Activated naive CD8-positive, alpha-beta T cell treated with anti-CD3 and anti-CD28 coated beads, Interleukin-2, amount 50 U/mL, for 24 hours (primary cell): ENCODE results near the gene MYO18B.

Experiments used
- ATAC-seq: fragments of 150-1000 bp; cut with Tn5 transposase; one replicate; pipeline ENCODE4 v1.10.0; 2021
- DNase-seq: peaks from one replicate; pipeline ENCODE4 v3.0.0; 2021
- H3K27ac Mint-ChIP-seq: one replicate; pipeline ENCODE4 v1.8.0; 2021; ENCODE audit warnings: mild to moderate bottlenecking, mixed read lengths
- H3K27me3 Mint-ChIP-seq: one replicate; pipeline ENCODE4 v1.8.0; 2021; ENCODE audit warnings: mixed read lengths
- H3K36me3 Mint-ChIP-seq: one replicate; pipeline ENCODE4 v1.8.0; 2021; ENCODE audit warnings: low read depth, mixed read lengths
- H3K4me1 Mint-ChIP-seq: one replicate; pipeline ENCODE4 v1.8.0; 2021; ENCODE audit warnings: mixed read lengths
- H3K4me3 Mint-ChIP-seq: one replicate; pipeline ENCODE4 v1.8.0; 2021; ENCODE audit warnings: mild to moderate bottlenecking, moderate library complexity, mixed read lengths
- H3K9me3 Mint-ChIP-seq: one replicate; pipeline ENCODE4 v1.8.0; 2021; ENCODE audit warnings: mixed read lengths

MYO18B gene, protein sequence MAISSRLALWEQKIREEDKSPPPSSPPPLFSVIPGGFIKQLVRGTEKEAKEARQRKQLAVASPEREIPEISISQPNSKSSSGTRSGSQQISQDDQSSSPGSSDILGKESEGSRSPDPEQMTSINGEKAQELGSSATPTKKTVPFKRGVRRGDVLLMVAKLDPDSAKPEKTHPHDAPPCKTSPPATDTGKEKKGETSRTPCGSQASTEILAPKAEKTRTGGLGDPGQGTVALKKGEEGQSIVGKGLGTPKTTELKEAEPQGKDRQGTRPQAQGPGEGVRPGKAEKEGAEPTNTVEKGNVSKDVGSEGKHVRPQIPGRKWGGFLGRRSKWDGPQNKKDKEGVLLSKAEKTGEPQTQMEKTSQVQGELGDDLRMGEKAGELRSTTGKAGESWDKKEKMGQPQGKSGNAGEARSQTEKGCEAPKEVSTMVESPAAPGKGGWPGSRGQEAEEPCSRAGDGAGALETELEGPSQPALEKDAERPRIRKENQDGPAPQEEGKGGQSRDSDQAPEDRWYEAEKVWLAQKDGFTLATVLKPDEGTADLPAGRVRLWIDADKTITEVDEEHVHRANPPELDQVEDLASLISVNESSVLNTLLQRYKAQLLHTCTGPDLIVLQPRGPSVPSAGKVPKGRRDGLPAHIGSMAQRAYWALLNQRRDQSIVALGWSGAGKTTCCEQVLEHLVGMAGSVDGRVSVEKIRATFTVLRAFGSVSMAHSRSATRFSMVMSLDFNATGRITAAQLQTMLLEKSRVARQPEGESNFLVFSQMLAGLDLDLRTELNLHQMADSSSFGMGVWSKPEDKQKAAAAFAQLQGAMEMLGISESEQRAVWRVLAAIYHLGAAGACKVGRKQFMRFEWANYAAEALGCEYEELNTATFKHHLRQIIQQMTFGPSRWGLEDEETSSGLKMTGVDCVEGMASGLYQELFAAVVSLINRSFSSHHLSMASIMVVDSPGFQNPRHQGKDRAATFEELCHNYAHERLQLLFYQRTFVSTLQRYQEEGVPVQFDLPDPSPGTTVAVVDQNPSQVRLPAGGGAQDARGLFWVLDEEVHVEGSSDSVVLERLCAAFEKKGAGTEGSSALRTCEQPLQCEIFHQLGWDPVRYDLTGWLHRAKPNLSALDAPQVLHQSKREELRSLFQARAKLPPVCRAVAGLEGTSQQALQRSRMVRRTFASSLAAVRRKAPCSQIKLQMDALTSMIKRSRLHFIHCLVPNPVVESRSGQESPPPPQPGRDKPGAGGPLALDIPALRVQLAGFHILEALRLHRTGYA (N-terminal part only)

DNA sequence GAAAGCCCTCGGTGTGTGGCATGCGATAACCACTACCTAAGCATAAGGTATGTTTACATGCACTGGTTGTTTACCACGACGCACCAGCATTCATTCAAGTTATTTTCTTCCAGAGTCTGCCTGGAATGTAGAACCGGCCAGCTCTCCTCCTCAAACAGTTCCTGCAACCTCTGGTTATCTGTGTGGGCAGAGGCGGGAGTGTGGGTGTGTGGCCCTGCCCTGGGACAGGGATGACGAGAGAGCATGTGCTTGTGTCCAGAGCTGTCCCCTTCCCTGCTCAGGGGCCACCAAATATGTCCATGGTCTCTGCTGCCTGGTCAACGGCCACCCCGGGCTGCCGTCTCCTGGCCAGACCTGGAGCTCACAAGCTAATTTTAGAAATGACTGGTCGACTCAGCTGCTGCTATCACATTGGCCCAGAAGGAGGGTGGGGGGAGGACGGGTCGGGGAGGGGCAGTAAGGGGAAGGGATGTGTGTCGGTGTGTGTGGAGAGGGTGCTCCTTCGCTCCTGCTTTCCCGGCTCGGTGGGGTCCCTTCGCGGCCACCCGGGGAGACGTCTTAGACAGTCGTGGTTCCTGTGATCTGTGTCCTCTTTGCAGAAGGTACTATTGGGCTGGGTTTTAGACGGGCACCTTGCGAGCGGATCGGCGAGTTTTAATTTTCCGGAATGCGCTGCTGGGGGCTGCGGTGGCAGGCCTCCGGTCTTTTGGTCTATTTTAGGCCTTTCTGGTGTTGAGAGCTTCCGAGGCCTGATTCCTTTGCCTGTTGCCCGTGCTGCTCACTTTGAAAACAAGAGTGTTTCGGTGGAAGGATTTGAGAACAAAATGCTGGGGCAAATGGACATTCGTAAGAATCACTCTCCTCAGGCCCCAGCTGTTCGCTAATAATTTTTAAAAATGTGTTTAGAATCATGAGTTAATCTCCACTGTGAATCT, at the start of gene MYO18B:
TSS of gene MYO18B (plus strand) at position 497 of the 935 bp plus-strand sequence. CDS start 18,905 bp downstream, outside the sequence.
- H3K4me1 Mint-ChIP-seq, result peaks cover 38% of the 10 kb centered on the region
- no peaks in the 10 kb centered on the region for H3K9me3 Mint-ChIP-seq
- no peak for ATAC-seq
- no peaks in the 10 kb centered on the region for H3K36me3 Mint-ChIP-seq
- DNase-seq, result no peak
- no peak within 1 kb of the TSS for H3K27ac Mint-ChIP-seq
- H3K27me3 Mint-ChIP-seq, result peaks cover 3% of the 10 kb centered on the region
- H3K4me3 Mint-ChIP-seq, result no peak within 1 kb of the TSS

DNA sequence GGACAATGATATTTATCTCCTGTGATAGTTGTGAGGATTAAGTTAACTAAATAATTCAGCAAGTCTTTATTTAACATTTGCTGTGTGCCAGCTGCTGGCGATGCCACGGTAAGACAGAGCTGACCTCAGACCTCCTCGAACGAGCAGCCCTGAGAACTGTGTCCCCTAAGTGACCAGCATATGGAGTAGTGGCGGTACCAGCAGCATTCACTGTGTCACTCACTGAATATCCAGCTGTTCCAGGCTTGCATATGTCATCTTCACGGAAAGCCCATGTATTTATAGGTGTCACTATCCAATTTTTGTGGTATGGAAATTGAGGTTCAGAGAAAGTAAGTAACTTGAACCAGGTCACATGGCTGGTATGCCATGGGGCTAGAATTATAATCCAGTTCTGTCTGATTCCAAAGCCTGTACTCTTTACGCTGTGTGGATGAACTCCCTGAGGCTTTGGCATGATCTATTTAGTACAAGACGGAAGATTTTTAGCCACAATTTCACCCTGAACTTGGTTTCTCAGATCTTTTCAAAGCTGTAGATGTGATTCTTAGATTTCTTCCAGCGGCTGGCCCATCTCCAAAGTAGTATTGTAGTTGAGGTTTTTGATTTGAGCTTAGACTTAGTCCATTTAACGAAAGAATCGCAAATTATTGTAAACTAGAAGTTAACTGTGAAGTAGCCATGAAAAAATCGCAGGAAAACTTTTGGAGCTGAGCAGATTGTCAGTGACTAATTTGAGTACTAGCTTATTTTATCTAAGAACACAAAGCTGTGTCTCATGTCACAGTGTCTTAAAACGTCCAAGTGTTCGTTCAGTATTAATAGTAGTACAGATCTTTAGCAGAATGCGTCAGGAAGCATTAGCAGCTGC, 49.4 kb upstream of the MYO18B start:
- H3K9me3 Mint-ChIP-seq, result no peaks in the 10 kb centered on the region
- peaks cover 8% of the 10 kb centered on the region for H3K36me3 Mint-ChIP-seq
- no peak overlapping the region for H3K4me3 Mint-ChIP-seq
- no peaks in the 10 kb centered on the region for H3K4me1 Mint-ChIP-seq
- no peak for ATAC-seq
- no peak overlapping the region for H3K27ac Mint-ChIP-seq
- H3K27me3 Mint-ChIP-seq, result no peaks in the 10 kb centered on the region
- no peak for DNase-seq

DNA sequence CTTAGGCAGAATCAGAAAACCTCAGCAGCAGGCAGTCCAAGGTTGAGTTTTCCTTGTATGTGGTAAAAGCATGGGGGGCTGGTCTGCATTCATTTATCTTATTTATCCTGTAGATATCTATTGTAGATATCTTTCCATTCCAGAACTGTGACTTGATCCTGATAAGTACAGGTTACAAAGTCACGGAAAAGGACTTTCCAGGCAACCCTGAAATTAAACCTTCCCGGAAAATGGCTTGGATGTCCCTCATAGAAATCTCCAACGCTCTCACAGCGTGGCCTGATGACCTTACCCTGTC, 48.8 kb upstream of the MYO18B start:
- no peak for ATAC-seq
- Mint-ChIP-seq H3K27me3 (no peaks in the 10 kb centered on the region), H3K9me3 (no peaks in the 10 kb centered on the region), H3K36me3 (peaks cover 8% of the 10 kb centered on the region), H3K27ac (no peak overlapping the region), H3K4me3 (no peak overlapping the region), H3K4me1 (no peaks in the 10 kb centered on the region)
- no peak for DNase-seq

DNA sequence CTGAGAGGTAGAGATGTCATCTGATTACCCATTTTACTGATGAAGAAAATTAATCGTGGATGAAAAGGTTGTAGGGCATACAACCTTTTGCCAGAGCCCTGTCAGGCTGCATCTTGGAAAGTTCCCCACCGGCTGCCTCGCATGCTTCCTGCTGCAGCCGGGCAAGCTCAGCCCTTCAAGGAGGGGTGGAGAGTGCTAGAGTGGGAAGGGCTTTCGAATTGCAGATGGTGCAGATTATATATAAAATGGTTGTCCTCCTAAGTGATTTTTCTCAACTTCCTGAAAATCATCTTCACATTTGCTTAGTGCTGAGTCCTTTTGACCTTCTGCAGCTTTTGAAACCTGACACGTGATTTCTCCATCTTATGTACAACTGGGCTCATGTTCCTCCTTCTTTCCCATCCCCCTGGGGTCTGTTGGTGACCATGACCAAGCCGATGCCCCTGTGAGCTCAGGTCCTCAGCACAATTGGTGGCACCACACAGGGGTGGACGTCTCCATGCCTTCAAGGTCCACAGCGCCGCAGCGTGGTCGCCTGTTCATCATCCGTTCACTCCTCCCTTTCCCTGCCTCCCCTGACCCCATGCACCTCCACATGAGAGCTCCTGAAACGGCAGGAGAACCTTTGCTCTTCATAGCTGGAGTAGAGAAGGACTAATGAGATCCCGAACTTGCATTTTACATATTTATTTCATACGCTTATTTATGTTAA, 47.6 kb upstream of the MYO18B start:
- no peak overlapping the region for H3K4me3 Mint-ChIP-seq
- no peaks in the 10 kb centered on the region for H3K9me3 Mint-ChIP-seq
- no peaks in the 10 kb centered on the region for H3K27me3 Mint-ChIP-seq
- DNase-seq (no peak), ATAC-seq (no peak)
- no peaks in the 10 kb centered on the region for H3K4me1 Mint-ChIP-seq
- H3K27ac Mint-ChIP-seq, result no peak overlapping the region
- peaks cover 8% of the 10 kb centered on the region for H3K36me3 Mint-ChIP-seq

DNA sequence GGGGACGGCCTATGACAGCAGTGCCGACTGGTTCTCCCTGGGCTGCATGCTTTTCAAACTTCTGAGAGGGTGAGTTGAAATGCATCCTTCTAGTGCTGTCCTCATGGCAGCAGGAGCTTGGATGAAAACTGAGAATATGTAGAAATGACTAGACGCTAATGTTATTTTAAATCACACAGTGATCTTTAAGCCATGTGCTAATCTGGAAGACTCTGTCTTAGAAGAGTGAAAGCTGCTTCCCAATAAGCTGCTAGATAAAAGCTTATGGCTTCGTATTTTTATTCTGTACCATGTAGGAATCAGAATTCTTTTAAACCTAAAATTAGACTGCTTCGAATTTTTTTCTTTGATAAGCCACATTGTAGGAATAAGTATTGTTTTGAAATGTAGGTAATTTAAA, 46.8 kb upstream of the MYO18B start:
- no peak for DNase-seq
- Mint-ChIP-seq H3K9me3 (no peaks in the 10 kb centered on the region), H3K27ac (no peak overlapping the region), H3K4me1 (no peaks in the 10 kb centered on the region), H3K27me3 (no peaks in the 10 kb centered on the region), H3K36me3 (peaks cover 5% of the 10 kb centered on the region), H3K4me3 (no peak overlapping the region)
- no peak for ATAC-seq

DNA sequence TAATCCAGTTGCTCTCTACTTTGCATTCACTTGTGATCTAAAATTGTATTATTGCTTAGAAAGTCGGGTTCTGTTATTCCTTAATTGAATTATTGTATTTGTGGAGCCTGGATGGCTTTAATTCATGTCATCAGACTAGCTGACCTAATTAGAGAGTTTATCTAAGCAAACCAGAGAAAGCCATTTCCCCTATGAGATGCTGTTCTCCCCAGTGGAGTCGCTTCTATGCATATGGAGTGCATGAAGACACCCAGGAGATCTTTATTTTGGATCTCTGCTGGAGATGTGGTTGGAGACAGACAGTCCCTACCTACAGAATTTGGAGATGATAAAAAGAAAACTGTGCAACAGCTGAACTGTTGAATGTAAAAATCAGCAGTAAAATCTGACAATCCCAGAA, 45.2 kb upstream of the MYO18B start:
- Mint-ChIP-seq H3K36me3 (no peaks in the 10 kb centered on the region), H3K27ac (no peak overlapping the region), H3K4me1 (no peaks in the 10 kb centered on the region), H3K4me3 (no peak overlapping the region), H3K9me3 (no peaks in the 10 kb centered on the region), H3K27me3 (no peaks in the 10 kb centered on the region)
- no peak for DNase-seq
- ATAC-seq, result no peak

DNA sequence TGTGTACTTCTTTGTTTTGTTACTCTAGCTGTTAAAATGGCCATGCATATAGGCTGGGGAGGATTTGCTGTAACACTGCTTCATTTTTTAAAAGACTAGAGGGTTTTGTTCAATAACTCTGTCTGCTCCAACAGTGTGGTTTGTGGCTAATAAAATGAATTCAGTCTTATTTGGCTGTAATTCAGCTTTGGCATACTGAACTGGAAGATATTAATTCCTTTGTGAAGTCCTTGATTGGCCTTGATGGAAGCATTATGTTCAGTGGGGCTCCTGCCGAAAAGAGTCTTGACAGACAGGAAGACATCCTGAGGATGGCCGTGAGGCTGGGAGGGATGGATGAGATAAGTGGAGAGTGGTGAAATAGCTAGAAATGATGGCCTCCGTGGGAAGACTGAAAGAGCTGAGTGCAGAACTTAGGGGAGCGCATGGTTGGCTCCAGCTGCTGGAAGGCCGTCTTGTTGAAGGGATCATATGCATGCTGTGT, 44.8 kb upstream of the MYO18B start:
- no peak for DNase-seq
- no peaks in the 10 kb centered on the region for H3K9me3 Mint-ChIP-seq
- ATAC-seq, result no peak
- no peaks in the 10 kb centered on the region for H3K36me3 Mint-ChIP-seq
- H3K27ac Mint-ChIP-seq, result no peak overlapping the region
- no peaks in the 10 kb centered on the region for H3K27me3 Mint-ChIP-seq
- no peak overlapping the region for H3K4me3 Mint-ChIP-seq
- H3K4me1 Mint-ChIP-seq, result no peaks in the 10 kb centered on the region

DNA sequence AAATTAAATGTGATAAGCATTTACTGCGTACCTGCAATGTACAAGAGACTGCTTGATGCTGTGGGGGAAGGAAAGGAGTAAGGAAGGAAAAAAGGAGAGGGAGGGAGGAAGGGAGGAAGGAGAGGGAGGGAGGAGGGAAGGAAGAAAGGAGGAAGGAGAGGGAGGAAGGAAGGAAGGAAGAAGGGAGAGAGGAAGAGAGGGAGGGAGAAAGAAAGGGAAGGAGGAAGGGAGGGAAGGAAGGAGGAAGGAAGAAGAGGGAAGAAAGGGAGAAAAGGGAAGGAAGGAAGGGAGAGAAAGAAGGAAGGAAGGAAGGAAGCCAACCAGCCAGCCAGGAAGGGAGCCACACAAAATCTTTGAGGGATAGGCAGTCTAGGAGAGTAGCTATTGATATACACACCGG, 44.0 kb upstream of the MYO18B start:
- ATAC-seq, result no peak
- no peak for DNase-seq
- H3K4me1 Mint-ChIP-seq, result peaks cover 6% of the 10 kb centered on the region
- H3K27me3 Mint-ChIP-seq, result no peaks in the 10 kb centered on the region
- H3K27ac Mint-ChIP-seq, result no peak overlapping the region
- H3K4me3 Mint-ChIP-seq, result no peak overlapping the region
- no peaks in the 10 kb centered on the region for H3K9me3 Mint-ChIP-seq
- no peaks in the 10 kb centered on the region for H3K36me3 Mint-ChIP-seq

DNA sequence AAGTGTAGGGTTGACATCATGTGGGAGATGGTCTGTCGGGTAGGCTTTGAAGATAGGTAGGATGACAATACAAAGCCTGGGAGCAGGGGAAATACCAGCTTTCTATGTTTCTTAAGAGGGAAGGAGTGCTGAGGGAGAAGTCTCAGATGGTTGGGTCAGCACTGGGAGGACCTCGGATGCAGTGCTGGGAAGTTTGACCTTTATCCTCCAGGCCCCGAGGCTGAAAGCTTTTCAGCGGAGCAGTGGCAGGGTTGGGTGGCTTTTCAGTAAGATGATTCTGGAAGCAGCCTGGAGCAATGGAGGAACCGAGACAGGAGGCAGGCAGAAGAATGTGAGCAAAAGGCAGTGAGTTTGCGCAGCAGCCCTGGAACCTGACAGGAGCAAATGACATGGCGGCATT, 43.5 kb upstream of the MYO18B start:
- no peaks in the 10 kb centered on the region for H3K36me3 Mint-ChIP-seq
- peaks cover 10% of the 10 kb centered on the region for H3K4me1 Mint-ChIP-seq
- H3K27ac Mint-ChIP-seq, result no peak overlapping the region
- DNase-seq, result no peak
- no peaks in the 10 kb centered on the region for H3K27me3 Mint-ChIP-seq
- no peak for ATAC-seq
- no peaks in the 10 kb centered on the region for H3K9me3 Mint-ChIP-seq
- H3K4me3 Mint-ChIP-seq, result no peak overlapping the region

DNA sequence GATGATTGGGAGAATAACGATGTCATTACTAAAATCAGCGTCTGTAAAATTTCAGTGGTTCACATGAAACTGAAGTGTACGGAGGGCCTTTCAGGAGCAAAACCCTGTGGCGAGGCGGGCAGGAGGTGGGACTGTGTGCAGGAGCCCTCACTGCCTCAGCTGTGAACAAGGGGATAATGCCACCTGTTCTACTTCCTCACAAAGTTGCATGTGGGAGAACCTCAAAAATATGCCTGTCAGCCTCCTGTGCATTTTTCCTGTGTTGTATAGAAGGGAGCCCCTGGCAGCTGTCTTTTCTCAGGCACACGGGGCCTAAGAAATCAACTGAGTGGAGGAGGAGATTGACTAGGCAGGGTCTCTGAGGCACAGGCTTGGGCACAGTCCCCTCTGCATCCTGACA, 43.0 kb upstream of the MYO18B start:
- no peaks in the 10 kb centered on the region for H3K9me3 Mint-ChIP-seq
- H3K4me1 Mint-ChIP-seq, result peaks cover 10% of the 10 kb centered on the region
- no peak for DNase-seq
- no peaks in the 10 kb centered on the region for H3K27me3 Mint-ChIP-seq
- no peaks in the 10 kb centered on the region for H3K36me3 Mint-ChIP-seq
- no peak overlapping the region for H3K4me3 Mint-ChIP-seq
- no peak overlapping the region for H3K27ac Mint-ChIP-seq
- ATAC-seq, result no peak

DNA sequence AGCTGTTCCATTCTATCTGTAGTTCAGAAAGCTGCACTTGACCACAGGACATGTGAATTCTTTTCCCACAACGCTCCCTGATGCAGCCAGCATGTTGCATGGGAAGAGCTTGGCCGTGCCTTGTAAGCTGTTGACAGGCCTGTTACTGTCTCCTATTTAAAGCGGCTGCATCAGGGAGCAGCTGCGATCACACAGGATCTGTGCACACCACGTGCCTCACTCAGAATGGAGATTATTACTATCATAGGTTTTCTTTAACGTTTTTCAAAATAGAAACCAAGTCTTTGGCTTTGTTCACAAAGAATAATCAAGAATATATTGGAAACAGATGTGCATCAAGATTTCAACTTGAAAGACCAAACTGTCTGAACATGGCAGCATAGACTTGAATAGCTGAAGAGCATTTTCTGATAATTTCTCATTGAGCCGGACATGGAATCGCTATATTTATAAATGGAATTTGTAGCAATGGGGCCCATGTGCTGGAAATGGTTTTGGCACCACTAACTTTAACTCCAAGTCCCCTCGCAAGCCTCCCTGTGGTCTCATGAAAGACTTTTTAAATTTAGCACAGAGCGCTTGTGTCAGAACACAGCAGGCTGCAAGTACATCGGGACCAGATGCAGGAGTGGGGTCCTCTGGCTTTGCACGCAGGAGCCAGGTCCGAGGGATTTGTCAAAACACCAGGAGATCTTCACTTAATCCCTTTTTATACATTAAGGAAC, 40.8 kb upstream of the MYO18B start:
- Mint-ChIP-seq H3K4me3 (no peak overlapping the region), H3K27ac (no peak overlapping the region), H3K4me1 (peaks cover 10% of the 10 kb centered on the region), H3K27me3 (no peaks in the 10 kb centered on the region), H3K9me3 (no peaks in the 10 kb centered on the region), H3K36me3 (peaks cover 2% of the 10 kb centered on the region)
- ATAC-seq (no peak), DNase-seq (no peak)

DNA sequence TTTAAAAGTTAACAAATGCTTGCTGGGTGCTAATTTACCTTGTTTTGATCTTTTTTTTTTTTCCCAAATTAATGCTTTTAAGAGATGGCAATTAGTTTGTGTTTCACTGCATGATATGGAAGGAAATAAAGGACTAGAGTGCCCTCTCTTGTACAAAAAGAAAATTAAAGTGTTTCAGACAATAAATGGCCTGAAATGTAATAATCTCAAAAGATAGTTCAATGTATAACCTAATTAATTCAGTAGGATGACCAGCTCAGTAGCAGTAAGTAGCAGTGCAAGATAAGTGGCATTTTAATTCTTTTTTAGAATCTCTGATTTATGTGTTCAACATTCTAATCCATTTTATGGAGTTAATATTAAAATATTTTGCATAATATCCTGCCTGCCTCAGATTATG, 39.9 kb upstream of the MYO18B start:
- Mint-ChIP-seq H3K27ac (no peak overlapping the region), H3K36me3 (peaks cover 2% of the 10 kb centered on the region), H3K4me3 (no peak overlapping the region), H3K9me3 (no peaks in the 10 kb centered on the region), H3K27me3 (no peaks in the 10 kb centered on the region), H3K4me1 (peaks cover 10% of the 10 kb centered on the region)
- ATAC-seq (no peak), DNase-seq (no peak)
